Common myeloid progenitor, CD34-positive (primary cell): ENCODE data around the gene OR51B2.
"Not testable (repeated sequence)": the region's sequence is repeated elsewhere in the genome, so short reads cannot be mapped to it uniquely, and the experiment has no call there.

Experiments
- CTCF ChIA-PET: fragments of 350-600 bp; sonication (Branson Sonifier 250); formaldehyde crosslinking; loops from one replicate; lab custom pipeline; 2021; ENCODE audit warnings: antibody characterized with exemption; lab: Charles Lee
- POLR2A ChIA-PET: fragments of 350-600 bp; sonication (Branson Sonifier 250); formaldehyde crosslinking; loops from one replicate; lab custom pipeline; 2021; ENCODE audit warnings: antibody characterized with exemption; lab: Charles Lee
- DNase-seq, 3 donors: peaks; one replicate each; pipeline versions ENCODE4 v3.0.0 to v3.0.0-alpha.2; 2013
- H3K27ac ChIP-seq, 2 experiments: 1 replicate in 1 of 2; 2 replicates in 1 of 2; pipeline ENCODE4 v1.7.0; 2013; ENCODE audit warnings: inconsistent platforms in 2 of 2, low read length in 2 of 2, mild to moderate bottlenecking in 2 of 2, low read depth in 1 of 2, moderate library complexity in 1 of 2; ENCODE audit not compliant: severe bottlenecking in 2 of 2, insufficient read depth in 1 of 2, poor library complexity in 1 of 2
- H3K27me3 ChIP-seq, 5 experiments: replicated peaks in 2 of 5; 1 replicate in 3 of 5; 2 replicates in 2 of 5; pipeline versions ENCODE4 v1.6.1 to v1.7.0; 2013; ENCODE audit warnings: low read length in 4 of 5, mild to moderate bottlenecking in 2 of 5, moderate library complexity in 2 of 5, inconsistent platforms in 1 of 5; ENCODE audit not compliant: insufficient read depth in 5 of 5, control insufficient read depth in 4 of 5
- H3K36me3 ChIP-seq, 4 experiments: 1 replicate in 2 of 4; 2 replicates in 2 of 4; pipeline versions ENCODE4 v1.6.1 to v1.7.0; 2013; ENCODE audit warnings: low read length in 3 of 4, control low read depth in 1 of 4, mild to moderate bottlenecking in 1 of 4; ENCODE audit not compliant: control insufficient read depth in 4 of 4, insufficient read depth in 4 of 4
- H3K4me1 ChIP-seq, 4 experiments: 1 replicate in 3 of 4; 2 replicates in 1 of 4; pipeline versions ENCODE4 v1.6.1 to v1.7.1; 2013; ENCODE audit warnings: low read length in 3 of 4, mild to moderate bottlenecking in 3 of 4, control low read depth in 1 of 4, inconsistent platforms in 1 of 4, moderate library complexity in 1 of 4; ENCODE audit not compliant: control insufficient read depth in 4 of 4, insufficient read depth in 4 of 4; ENCODE audit errors: control extremely low read depth in 1 of 4
- H3K4me3 ChIP-seq, 7 experiments: 1 replicate in 4 of 7; 2 replicates in 3 of 7; pipeline versions ENCODE4 v1.5.1 to v1.7.0; 2013; ENCODE audit warnings: mild to moderate bottlenecking in 7 of 7, low read length in 6 of 7, moderate library complexity in 6 of 7, inconsistent platforms in 2 of 7, low read depth in 2 of 7, control low read depth in 1 of 7; ENCODE audit not compliant: insufficient read depth in 4 of 7, control insufficient read depth in 1 of 7; ENCODE audit errors: extremely low read depth in 1 of 7
- H3K9me3 ChIP-seq, 5 experiments: 1 replicate in 4 of 5; 2 replicates in 1 of 5; pipeline versions ENCODE4 v1.6.1 to v1.7.1; 2013; ENCODE audit warnings: low read length in 4 of 5, mild to moderate bottlenecking in 2 of 5, inconsistent platforms in 1 of 5, low read depth in 1 of 5, moderate library complexity in 1 of 5; ENCODE audit not compliant: control insufficient read depth in 4 of 5, insufficient read depth in 2 of 5; ENCODE audit errors: control extremely low read depth in 1 of 5
- WGBS: methylation state at CpG from one replicate; pipeline ENCODE4 v1.1.5; 2013; ENCODE audit not compliant: insufficient coverage; 5-methylcytosine and 5-hydroxymethylcytosine counted together

Gene OR51B2

DNA sequence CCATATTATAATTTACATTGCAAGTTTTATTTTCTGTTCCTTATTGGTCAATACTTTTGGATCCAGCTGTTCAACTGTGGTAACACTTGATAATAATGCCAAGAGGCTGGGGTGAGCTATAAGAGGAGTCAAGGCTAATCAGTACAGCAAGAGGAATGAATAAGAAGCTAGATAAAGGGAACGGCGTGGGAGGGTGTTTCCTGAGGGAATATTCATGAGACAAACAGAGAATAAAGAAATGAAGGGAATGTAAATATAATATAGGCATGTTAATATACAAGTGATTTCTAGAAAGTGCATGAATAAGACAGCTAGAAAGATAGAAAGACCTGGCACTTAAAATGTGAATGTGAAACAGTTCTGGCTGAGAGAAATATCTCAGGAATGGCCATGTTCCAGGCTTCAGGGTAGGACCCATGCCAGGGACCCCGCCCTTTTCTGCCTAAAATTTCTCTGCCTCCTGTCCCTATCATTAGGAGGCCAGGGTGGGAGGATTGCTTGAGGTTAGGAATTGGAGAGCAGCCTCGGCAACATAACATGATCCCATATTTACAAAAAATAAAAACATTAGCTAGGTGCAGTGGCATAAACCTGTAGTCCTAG, 26.3 kb downstream of the OR51B2 start:
- Histone ChIP-seq H3K27ac (no peak overlapping the region), H3K4me1 (no peaks in the 10 kb centered on the region), H3K27me3 (no peaks in the 10 kb centered on the region), H3K4me3 (no peak overlapping the region), H3K9me3 (no peaks in the 10 kb centered on the region), H3K36me3 (no peaks in the 10 kb centered on the region)
- ChIA-PET POLR2A (no interaction called here), CTCF (interaction anchor here (1.2 to 1.5 kb wide), 2 partner anchors 18 to 84 kb away, joined by 3 read pairs; no protein-coding TSS in a partner anchor)
- WGBS: 100% methylated on average over 3 of the region's 4 CpGs
- DNase-seq: no peak

GRCh38 chr11:5294342-5294995, 29.6 kb downstream of the OR51B2 start:
- 93% methylated on average over 28 of the region's 41 CpGs for whole genome bisulfite sequencing
- H3K9me3 ChIP-seq, H3K4me1 ChIP-seq, CTCF ChIA-PET, H3K36me3 ChIP-seq, H3K4me3 ChIP-seq, H3K27me3 ChIP-seq, DNase-seq, POLR2A ChIA-PET, H3K27ac ChIP-seq: not testable (repeated sequence)

GRCh38 chr11:5293028-5293427, 31.1 kb downstream of the OR51B2 start:
- H3K4me3 ChIP-seq: no peak overlapping the region
- DNase-seq: no peak
- 100% methylated on average over 7 of the region's 8 CpGs for WGBS
- H3K27me3 ChIP-seq: no peaks in the 10 kb centered on the region
- no peak overlapping the region for H3K27ac ChIP-seq
- no peaks in the 10 kb centered on the region for H3K36me3 ChIP-seq
- no peaks in the 10 kb centered on the region for H3K9me3 ChIP-seq
- peaks cover 0 to 6% (median 0%) of the 10 kb centered on the region in 4 experiments for H3K4me1 ChIP-seq
- ChIA-PET POLR2A (no interaction called here), CTCF (no interaction called here)

DNA sequence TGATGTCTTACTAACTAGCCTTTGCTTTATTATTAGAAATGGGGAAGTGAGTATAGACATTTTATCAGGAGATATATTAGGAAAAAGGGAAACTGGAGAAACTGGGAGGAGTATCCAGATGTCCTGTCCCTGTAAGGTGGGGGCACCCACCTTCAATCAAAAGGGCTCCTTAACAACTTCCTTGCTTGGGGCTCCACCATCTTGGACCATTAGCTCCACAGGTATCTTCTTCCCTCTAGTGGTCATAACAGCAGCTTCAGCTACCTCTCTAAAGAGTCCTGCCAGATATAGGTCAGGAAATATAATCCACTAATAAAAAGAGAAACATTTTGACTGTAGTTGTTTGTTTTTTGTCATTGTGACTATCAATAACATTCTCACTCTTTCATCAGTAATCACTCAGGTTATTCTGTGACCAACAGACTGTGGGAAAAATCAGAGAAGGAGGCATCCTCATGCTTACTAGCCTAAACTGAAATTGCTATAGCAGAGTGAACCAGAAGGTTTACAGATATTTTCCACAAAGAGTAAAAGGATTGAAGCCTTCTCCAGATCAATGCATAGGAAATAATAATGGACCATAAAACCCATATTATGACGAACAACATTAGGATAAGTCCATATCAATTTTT, 32.8 kb downstream of the OR51B2 start:
- H3K36me3 ChIP-seq: no peaks in the 10 kb centered on the region
- no peak overlapping the region for H3K4me3 ChIP-seq
- POLR2A ChIA-PET: no interaction called here
- no peaks in the 10 kb centered on the region for H3K27me3 ChIP-seq
- peak; percentile 65 to 70 (median 69) for DNase-seq
- no CpG with 5 or more reads among the region's 1 CpG for WGBS
- H3K9me3 ChIP-seq: no peaks in the 10 kb centered on the region
- no peak overlapping the region for H3K27ac ChIP-seq
- peaks cover 0 to 6% (median 0%) of the 10 kb centered on the region in 4 experiments for H3K4me1 ChIP-seq
- CTCF ChIA-PET: interaction anchor here (0.6 to 5.4 kb wide), 10 partner anchors 9 to 173 kb away, joined by 3 to 67 read pairs (median 4); no protein-coding TSS in a partner anchor

DNA sequence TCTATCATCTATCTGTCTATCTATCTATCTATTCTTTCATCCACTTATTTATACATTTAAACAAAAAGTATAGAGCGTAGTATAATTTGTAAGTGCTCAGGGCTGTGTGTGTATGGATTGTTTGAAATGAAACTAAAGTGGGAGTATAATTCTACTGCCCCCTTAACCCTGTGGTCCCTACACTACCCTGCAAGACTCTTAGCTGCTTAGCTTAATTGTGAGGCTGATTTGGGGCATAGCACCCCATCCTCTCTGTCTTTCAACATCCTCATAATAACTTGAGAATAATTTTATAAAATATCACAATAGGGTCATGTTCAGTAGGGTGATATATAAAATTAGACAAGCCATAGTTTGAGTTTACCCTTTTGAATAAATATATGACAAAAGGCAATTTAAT, 34.0 kb downstream of the OR51B2 start:
- no peaks in the 10 kb centered on the region for H3K9me3 ChIP-seq
- no peaks in the 10 kb centered on the region for H3K36me3 ChIP-seq
- H3K27me3 ChIP-seq: no peaks in the 10 kb centered on the region
- no peak overlapping the region for H3K27ac ChIP-seq
- H3K4me1 ChIP-seq: peaks cover 0 to 6% (median 0%) of the 10 kb centered on the region in 4 experiments
- no peak overlapping the region for H3K4me3 ChIP-seq
- DNase-seq: no peak
- ChIA-PET POLR2A (interaction anchor here (0.7 kb wide), 1 partner anchor 50 kb away, joined by 3 read pairs; no protein-coding TSS in a partner anchor), CTCF (interaction anchor here (1.2 to 5.4 kb wide), 7 partner anchors 10 to 171 kb away, joined by 3 to 67 read pairs (median 4); no protein-coding TSS in a partner anchor)
- no CpG with 5 or more reads among the region's 1 CpG for WGBS

- no peaks in the 10 kb centered on the region for H3K36me3 ChIP-seq
- CTCF ChIA-PET: interaction anchor here (1.2 to 5.4 kb wide), 5 partner anchors 10 to 169 kb away, joined by 3 to 67 read pairs (median 6); no protein-coding TSS in a partner anchor
Observed at GRCh38 chr11:5289696-5290095, 34.4 kb downstream of the OR51B2 start.

More at GRCh38 chr11:5289696-5290095, 34.4 kb downstream of the OR51B2 start:
- Histone ChIP-seq H3K4me1 (peaks cover 0 to 6% (median 0%) of the 10 kb centered on the region in 4 experiments), H3K27me3 (no peaks in the 10 kb centered on the region), H3K9me3 (no peaks in the 10 kb centered on the region), H3K4me3 (no peak overlapping the region), H3K27ac (peak overlapping the region in 1 of 2 experiments; percentile 35)
- POLR2A ChIA-PET: interaction anchor here (0.7 kb wide), 1 partner anchor 49 kb away, joined by 3 read pairs; no protein-coding TSS in a partner anchor
- DNase-seq: no peak
